Measurements from ENCODE around the gene PPIA.
"Not testable (repeated sequence)": the region's sequence is repeated elsewhere in the genome, so short reads cannot be mapped to it uniquely, and the experiment has no call there.

Gene PPIA

DNA sequence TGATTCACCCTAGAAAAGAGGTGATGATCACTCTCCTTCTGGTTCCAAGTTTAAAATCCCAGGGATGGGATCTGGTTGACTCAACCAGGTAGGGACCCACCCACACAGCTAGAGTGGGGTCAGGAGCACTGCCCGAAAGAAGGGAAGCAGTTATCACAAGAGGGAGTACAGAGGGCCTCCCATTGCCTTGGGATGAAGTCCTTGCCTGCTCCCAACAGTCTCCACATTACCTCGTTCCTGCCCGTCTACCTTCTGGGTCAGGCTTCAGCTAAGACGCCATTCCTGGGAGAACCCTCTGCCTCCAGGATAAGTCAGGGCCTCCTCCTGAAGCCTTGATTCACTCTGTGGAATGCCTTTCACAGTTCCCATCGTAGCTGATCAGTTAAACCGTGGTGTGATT is 24.0 kb upstream of the PPIA start:
- H3K27me3 ChIP-seq (ENCODE audit: control insufficient read depth in 1 of 2, insufficient read depth in 1 of 2, low read length in 2 of 2), result peaks cover 0 to 10% of the 10 kb centered on the region in 2 experiments
- H3K4ac ChIP-seq (ENCODE audit: low read depth in 1 of 2, low read length in 2 of 2), result no peak overlapping the region
- H4K8ac ChIP-seq (ENCODE audit: low read length), result no peak overlapping the region
- DNase-seq, result no peak
- no peak overlapping the region for H2AFZ ChIP-seq (ENCODE audit: low read depth, low read length)
- H3K18ac ChIP-seq (ENCODE audit: low read depth in 1 of 2, low read length in 2 of 2), result no peak overlapping the region
- H3K4me2 ChIP-seq (ENCODE audit: low read length, poor library complexity, severe bottlenecking), result no peak overlapping the region
- no peaks in the 10 kb centered on the region for H3K9me3 ChIP-seq (ENCODE audit: control insufficient read depth, low read length)
- no peak overlapping the region for H3K27ac ChIP-seq (ENCODE audit: low read length, poor library complexity, severe bottlenecking)
- H3K14ac ChIP-seq (ENCODE audit: low read length in 2 of 2), result no peak overlapping the region
- H2AK5ac ChIP-seq (ENCODE audit: low read length, severe bottlenecking), result no peak overlapping the region
- 91% methylated on average over 4 of the region's 6 CpGs for WGBS
- H2BK12ac ChIP-seq (ENCODE audit: low read length in 2 of 2), result no peak overlapping the region
- H2BK15ac ChIP-seq (ENCODE audit: low read depth, poor library complexity, severe bottlenecking), result no peak overlapping the region
- H3K4me1 ChIP-seq (ENCODE audit: control insufficient read depth, insufficient read depth, low read depth, low read length), result peaks cover 23% of the 10 kb centered on the region
- no peak overlapping the region for H4K91ac ChIP-seq (ENCODE audit: low read length)
- no peaks in the 10 kb centered on the region for H3K79me1 ChIP-seq (replicated peaks; ENCODE audit: low read length, poor library complexity, severe bottlenecking)
- H3K4me3 ChIP-seq (ENCODE audit: insufficient read depth in 1 of 2, low read depth in 1 of 2, low read length in 2 of 2), result no peak overlapping the region
- no peak overlapping the region for H3K9ac ChIP-seq (ENCODE audit: low read length)
- H3K36me3 ChIP-seq (ENCODE audit: control insufficient read depth in 1 of 2, insufficient read depth in 2 of 2, low read depth in 1 of 2, low read length in 2 of 2), result peaks cover 6 to 15% of the 10 kb centered on the region in 2 experiments
- H3K23ac ChIP-seq (ENCODE audit: low read length in 2 of 2), result no peak overlapping the region
- H2BK120ac ChIP-seq (ENCODE audit: low read depth, low read length), result no peak overlapping the region
- no peak overlapping the region for H2BK5ac ChIP-seq (ENCODE audit: low read depth, low read length, poor library complexity, severe bottlenecking)

DNA sequence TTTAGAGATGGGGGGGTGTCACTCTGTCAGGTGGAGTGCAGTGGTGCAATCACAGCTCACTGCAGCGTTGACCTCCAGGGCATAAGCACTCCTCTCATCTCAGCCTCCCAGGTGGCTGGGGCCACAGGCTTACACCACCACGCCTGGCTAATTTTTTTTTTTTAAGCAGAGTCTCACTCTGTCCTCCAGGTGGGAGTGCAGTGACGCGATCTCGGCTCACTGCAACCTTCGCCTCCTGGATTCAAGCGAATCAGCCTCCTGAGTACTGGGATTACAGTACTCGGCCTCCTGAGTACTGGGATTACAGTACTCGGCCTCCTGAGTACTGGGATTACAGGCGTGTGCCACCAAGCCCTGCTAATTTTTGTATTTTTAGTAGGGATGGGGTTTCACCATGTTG is 23.6 kb upstream of the PPIA start:
- H3K4me2 ChIP-seq (ENCODE audit: low read length, poor library complexity, severe bottlenecking), result no peak overlapping the region
- H3K4ac ChIP-seq (ENCODE audit: low read depth in 1 of 2, low read length in 2 of 2), result no peak overlapping the region
- no peak overlapping the region for H2BK15ac ChIP-seq (ENCODE audit: low read depth, poor library complexity, severe bottlenecking)
- H3K79me1 ChIP-seq (replicated peaks; ENCODE audit: low read length, poor library complexity, severe bottlenecking), result no peaks in the 10 kb centered on the region
- H2BK120ac ChIP-seq (ENCODE audit: low read depth, low read length), result no peak overlapping the region
- no peak overlapping the region for H2BK12ac ChIP-seq (ENCODE audit: low read length in 2 of 2)
- H3K14ac ChIP-seq (ENCODE audit: low read length in 2 of 2), result no peak overlapping the region
- no peak overlapping the region for H2AK5ac ChIP-seq (ENCODE audit: low read length, severe bottlenecking)
- H2BK5ac ChIP-seq (ENCODE audit: low read depth, low read length, poor library complexity, severe bottlenecking), result no peak overlapping the region
- H2AFZ ChIP-seq (ENCODE audit: low read depth, low read length), result no peak overlapping the region
- peaks cover 19% of the 10 kb centered on the region for H3K4me1 ChIP-seq (ENCODE audit: control insufficient read depth, insufficient read depth, low read depth, low read length)
- no peak overlapping the region for H3K9ac ChIP-seq (ENCODE audit: low read length)
- no peak overlapping the region for H3K18ac ChIP-seq (ENCODE audit: low read depth in 1 of 2, low read length in 2 of 2)
- no peak overlapping the region for H3K27ac ChIP-seq (ENCODE audit: low read length, poor library complexity, severe bottlenecking)
- WGBS, result 74% methylated on average over 10 of the region's 10 CpGs
- H3K27me3 ChIP-seq (ENCODE audit: control insufficient read depth in 1 of 2, insufficient read depth in 1 of 2, low read length in 2 of 2), result peaks cover 0 to 10% of the 10 kb centered on the region in 2 experiments
- no peak overlapping the region for H3K23ac ChIP-seq (ENCODE audit: low read length in 2 of 2)
- H4K8ac ChIP-seq (ENCODE audit: low read length), result no peak overlapping the region
- no peak overlapping the region for H4K91ac ChIP-seq (ENCODE audit: low read length)
- DNase-seq, result no peak
- H3K4me3 ChIP-seq (ENCODE audit: insufficient read depth in 1 of 2, low read depth in 1 of 2, low read length in 2 of 2), result no peak overlapping the region
- peaks cover 2 to 11% of the 10 kb centered on the region in 2 experiments for H3K36me3 ChIP-seq (ENCODE audit: control insufficient read depth in 1 of 2, insufficient read depth in 2 of 2, low read depth in 1 of 2, low read length in 2 of 2)
- no peaks in the 10 kb centered on the region for H3K9me3 ChIP-seq (ENCODE audit: control insufficient read depth, low read length)

DNA sequence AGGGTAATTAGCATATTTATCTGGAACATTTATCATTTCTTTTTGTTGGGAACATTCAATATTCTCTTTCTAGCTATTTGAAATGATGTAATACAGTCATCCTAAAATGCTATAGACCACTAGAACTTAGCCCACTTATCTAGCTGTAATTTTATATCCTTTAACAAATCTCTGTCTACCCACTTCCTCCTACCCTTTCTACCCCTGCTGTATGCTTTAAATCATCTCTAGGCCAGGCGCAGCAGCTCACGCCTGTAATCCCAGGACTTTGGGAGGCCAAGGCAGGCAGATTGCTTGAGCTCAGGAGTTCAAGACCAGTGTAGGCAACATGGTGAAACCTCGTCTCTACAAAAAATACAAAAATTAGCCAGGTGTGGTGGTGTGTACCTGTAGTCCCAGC is 22.0 kb upstream of the PPIA start:
- not testable (repeated sequence) for H2BK5ac ChIP-seq (ENCODE audit: low read depth, low read length, poor library complexity, severe bottlenecking); H3K36me3 ChIP-seq (ENCODE audit: control insufficient read depth in 1 of 2, insufficient read depth in 2 of 2, low read depth in 1 of 2, low read length in 2 of 2); H4K8ac ChIP-seq (ENCODE audit: low read length); H2BK12ac ChIP-seq (ENCODE audit: low read length in 2 of 2); H3K4me1 ChIP-seq (ENCODE audit: control insufficient read depth, insufficient read depth, low read depth, low read length); H2AFZ ChIP-seq (ENCODE audit: low read depth, low read length); H3K4me3 ChIP-seq (ENCODE audit: insufficient read depth in 1 of 2, low read depth in 1 of 2, low read length in 2 of 2); H3K9ac ChIP-seq (ENCODE audit: low read length); H2AK5ac ChIP-seq (ENCODE audit: low read length, severe bottlenecking); H3K14ac ChIP-seq (ENCODE audit: low read length in 2 of 2); H3K27ac ChIP-seq (ENCODE audit: low read length, poor library complexity, severe bottlenecking); H2BK15ac ChIP-seq (ENCODE audit: low read depth, poor library complexity, severe bottlenecking); H3K79me1 ChIP-seq (replicated peaks; ENCODE audit: low read length, poor library complexity, severe bottlenecking); DNase-seq; H3K4me2 ChIP-seq (ENCODE audit: low read length, poor library complexity, severe bottlenecking); H3K9me3 ChIP-seq (ENCODE audit: control insufficient read depth, low read length); H2BK120ac ChIP-seq (ENCODE audit: low read depth, low read length); H3K23ac ChIP-seq (ENCODE audit: low read length in 2 of 2); H3K4ac ChIP-seq (ENCODE audit: low read depth in 1 of 2, low read length in 2 of 2); H3K18ac ChIP-seq (ENCODE audit: low read depth in 1 of 2, low read length in 2 of 2); H4K91ac ChIP-seq (ENCODE audit: low read length)
- WGBS, result 83% methylated on average over 3 of the region's 3 CpGs
- peaks cover 0 to 10% of the 10 kb centered on the region in 2 experiments for H3K27me3 ChIP-seq (ENCODE audit: control insufficient read depth in 1 of 2, insufficient read depth in 1 of 2, low read length in 2 of 2)

DNA sequence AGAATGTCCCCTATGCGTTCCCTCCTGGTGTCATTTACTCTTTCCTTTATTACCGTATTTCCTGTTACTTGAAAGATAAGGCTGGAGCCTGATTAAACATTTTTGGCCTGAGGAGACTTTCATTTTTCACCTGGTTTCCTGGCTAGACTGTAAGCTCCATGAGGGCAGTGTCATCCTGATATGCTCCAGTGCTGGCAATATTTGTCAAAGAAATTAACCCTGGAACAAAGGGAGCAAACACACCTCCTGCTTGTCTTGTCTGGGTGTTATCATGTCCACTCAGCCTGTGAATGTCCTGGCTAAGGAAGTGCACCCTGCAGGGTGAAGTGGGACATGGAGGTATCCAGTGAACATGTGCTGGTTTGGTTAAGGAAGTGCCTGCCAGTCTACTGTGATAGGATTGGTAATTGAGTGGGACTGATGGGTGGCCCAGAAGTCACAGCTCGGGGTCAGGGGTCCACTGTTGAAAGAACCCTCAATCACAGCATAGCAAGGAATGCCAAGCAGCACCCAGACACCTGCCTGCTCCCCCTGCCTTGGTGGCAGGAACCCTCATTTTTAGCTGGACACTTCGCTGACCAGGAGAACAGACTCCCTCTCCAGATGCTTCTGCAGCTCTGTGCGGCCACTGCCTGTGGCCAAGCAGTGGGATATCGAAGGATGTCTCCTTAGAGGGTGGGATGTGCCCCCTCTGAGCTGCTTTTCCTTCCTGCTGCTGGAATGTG is 20.9 kb upstream of the PPIA start:
- H3K79me1 ChIP-seq (replicated peaks; ENCODE audit: low read length, poor library complexity, severe bottlenecking), result no peaks in the 10 kb centered on the region
- WGBS, result 90% methylated on average over 6 of the region's 6 CpGs

More for the DNA sequence above, 20.9 kb upstream of the PPIA start:
- Histone ChIP-seq H3K4me3 (ENCODE audit: insufficient read depth in 1 of 2, low read depth in 1 of 2, low read length in 2 of 2) (no peak overlapping the region), H3K4me2 (ENCODE audit: low read length, poor library complexity, severe bottlenecking) (no peak overlapping the region), H3K18ac (ENCODE audit: low read depth in 1 of 2, low read length in 2 of 2) (no peak overlapping the region), H3K36me3 (ENCODE audit: control insufficient read depth in 1 of 2, insufficient read depth in 2 of 2, low read depth in 1 of 2, low read length in 2 of 2) (no peaks in the 10 kb centered on the region), H2BK12ac (ENCODE audit: low read length in 2 of 2) (no peak overlapping the region), H3K9ac (ENCODE audit: low read length) (no peak overlapping the region), H2BK120ac (ENCODE audit: low read depth, low read length) (no peak overlapping the region), H2BK5ac (ENCODE audit: low read depth, low read length, poor library complexity, severe bottlenecking) (no peak overlapping the region), H3K4ac (ENCODE audit: low read depth in 1 of 2, low read length in 2 of 2) (no peak overlapping the region), H2AK5ac (ENCODE audit: low read length, severe bottlenecking) (no peak overlapping the region), H3K23ac (ENCODE audit: low read length in 2 of 2) (peak overlapping the region in 1 of 2 experiments; percentile 19), H3K27ac (ENCODE audit: low read length, poor library complexity, severe bottlenecking) (no peak overlapping the region), H3K9me3 (ENCODE audit: control insufficient read depth, low read length) (no peaks in the 10 kb centered on the region), H3K4me1 (ENCODE audit: control insufficient read depth, insufficient read depth, low read depth, low read length) (no peaks in the 10 kb centered on the region), H4K8ac (ENCODE audit: low read length) (no peak overlapping the region), H3K27me3 (ENCODE audit: control insufficient read depth in 1 of 2, insufficient read depth in 1 of 2, low read length in 2 of 2) (peaks cover 0 to 10% of the 10 kb centered on the region in 2 experiments), H4K91ac (ENCODE audit: low read length) (no peak overlapping the region), H2AFZ (ENCODE audit: low read depth, low read length) (no peak overlapping the region), H3K14ac (ENCODE audit: low read length in 2 of 2) (no peak overlapping the region), H2BK15ac (ENCODE audit: low read depth, poor library complexity, severe bottlenecking) (no peak overlapping the region)
- DNase-seq, result no peak

Data from mesenchymal stem cell (in vitro differentiated cells and primary cell).